NAMALWA (cell line): ENCODE data around the gene SLC25A34.

Experiments used
- DNase-seq: peaks from one replicate; pipeline ENCODE4 v3.0.0-alpha.2; 2015; ENCODE audit warnings: low spot score

Gene SLC25A34

DNA sequence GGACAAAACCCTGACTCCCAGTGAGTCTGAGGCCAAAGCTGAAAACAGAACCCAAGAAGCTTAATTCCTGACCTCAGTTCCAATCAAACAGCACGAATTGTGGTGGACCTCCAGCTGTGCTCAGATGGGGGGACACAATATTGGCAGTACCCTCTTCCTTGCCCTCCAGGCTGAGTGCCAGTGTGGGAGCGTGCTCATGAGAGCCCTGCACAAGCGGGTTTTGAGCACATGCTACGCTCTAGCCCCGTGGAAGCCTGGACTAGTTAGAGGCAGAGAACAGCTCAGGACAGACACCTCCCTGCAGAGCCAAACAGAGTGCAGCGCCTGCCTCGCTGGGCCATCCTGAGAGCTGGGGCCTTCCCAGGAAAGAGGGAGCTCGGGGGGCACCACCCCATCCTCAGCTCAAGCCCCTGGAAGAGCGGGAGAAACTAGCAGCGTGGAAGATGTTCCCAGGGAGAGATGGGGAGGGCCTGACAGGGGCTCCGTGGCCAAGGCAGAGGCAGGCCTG lies 2.8 kb upstream of the SLC25A34 start:
- no peak for DNase-seq

- DNase-seq, result no peak
Measured at GRCh38 chr1:15733726-15734226, 2.3 kb upstream of the SLC25A34 start.

- DNase-seq, result no peak
Measured at GRCh38 chr1:15734296-15734695, 1.8 kb upstream of the SLC25A34 start.

- no peak for DNase-seq
Measured at GRCh38 chr1:15734901-15735300, 1.2 kb upstream of the SLC25A34 start.

GRCh38 chr1:15735304-15736037 lies 587 bp upstream of the SLC25A34 start:
- DNase-seq, result no peak

DNA sequence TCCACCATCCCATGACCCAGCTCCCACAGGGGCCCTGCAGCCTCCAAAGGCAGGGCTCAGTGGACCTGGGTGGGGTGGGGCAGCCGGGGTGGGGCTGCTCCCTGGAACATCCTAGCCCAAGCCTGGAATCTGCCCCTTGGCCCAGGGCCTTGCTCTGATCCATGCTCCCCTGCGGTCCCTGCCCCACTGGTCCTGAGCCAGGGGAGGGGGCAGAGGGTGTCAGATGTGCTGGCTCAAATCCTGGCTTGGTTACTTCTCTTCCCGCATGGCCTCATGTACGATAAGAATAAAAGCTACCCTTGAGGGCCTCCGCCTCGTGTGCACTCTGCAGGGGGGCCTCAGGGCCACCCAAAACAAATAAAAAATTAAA lies 819 bp downstream of the SLC25A34 start:
- no peak for DNase-seq

DNA sequence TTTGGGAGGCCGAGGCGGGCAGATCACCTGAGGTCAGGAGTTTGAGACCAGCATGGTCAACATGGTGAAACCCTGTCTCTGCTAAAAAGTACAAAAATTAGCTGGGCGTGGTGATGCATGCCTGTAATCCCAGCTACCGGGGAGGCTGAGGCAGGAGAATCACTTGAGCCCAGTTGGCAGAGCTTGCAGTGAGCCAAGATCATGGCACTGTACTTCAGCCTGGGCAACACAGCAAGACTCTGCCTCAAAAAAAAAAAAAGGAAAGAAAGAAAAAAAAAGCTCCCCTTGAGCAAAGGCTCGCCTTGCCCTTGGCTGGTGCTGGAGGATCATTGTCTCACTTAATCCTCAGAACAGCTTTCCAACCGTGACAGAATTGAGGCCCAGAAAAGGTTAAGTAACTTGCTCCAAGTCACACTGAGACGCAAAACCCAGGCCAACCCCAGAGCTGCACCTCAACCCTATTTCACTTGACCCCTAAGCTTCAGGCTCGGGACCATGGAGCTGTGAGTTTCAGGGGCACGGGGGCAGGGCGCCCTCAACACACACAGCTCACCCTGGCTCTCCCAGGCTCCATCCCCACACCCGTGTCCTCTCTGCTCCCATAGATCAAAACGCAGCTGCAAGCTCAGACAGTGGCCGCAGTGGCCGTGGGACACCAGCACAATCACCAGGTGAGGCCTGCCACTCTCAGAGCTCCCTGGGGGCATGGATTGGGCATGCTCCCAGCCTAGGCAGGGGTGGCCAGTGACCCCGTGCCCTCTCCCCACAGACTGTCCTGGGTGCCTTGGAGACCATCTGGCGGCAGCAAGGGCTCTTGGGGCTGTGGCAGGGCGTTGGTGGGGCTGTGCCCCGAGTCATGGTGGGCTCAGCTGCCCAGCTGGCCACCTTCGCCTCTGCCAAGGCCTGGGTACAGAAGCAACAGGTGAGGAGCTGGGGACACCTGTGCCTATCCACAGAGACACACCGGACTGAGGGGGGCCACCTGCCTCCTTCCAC lies 1.6 kb downstream of the SLC25A34 start:
- no peak for DNase-seq

- DNase-seq, result no peak
Measured at GRCh38 chr1:15738416-15739113, 2.5 kb downstream of the SLC25A34 start.

GRCh38 chr1:15739259-15739658 lies 3.2 kb downstream of the SLC25A34 start:
- DNase-seq, result no peak

- DNase-seq, result peak; percentile 36
Measured at GRCh38 chr1:15739745-15740144, 3.7 kb downstream of the SLC25A34 start.

DNA sequence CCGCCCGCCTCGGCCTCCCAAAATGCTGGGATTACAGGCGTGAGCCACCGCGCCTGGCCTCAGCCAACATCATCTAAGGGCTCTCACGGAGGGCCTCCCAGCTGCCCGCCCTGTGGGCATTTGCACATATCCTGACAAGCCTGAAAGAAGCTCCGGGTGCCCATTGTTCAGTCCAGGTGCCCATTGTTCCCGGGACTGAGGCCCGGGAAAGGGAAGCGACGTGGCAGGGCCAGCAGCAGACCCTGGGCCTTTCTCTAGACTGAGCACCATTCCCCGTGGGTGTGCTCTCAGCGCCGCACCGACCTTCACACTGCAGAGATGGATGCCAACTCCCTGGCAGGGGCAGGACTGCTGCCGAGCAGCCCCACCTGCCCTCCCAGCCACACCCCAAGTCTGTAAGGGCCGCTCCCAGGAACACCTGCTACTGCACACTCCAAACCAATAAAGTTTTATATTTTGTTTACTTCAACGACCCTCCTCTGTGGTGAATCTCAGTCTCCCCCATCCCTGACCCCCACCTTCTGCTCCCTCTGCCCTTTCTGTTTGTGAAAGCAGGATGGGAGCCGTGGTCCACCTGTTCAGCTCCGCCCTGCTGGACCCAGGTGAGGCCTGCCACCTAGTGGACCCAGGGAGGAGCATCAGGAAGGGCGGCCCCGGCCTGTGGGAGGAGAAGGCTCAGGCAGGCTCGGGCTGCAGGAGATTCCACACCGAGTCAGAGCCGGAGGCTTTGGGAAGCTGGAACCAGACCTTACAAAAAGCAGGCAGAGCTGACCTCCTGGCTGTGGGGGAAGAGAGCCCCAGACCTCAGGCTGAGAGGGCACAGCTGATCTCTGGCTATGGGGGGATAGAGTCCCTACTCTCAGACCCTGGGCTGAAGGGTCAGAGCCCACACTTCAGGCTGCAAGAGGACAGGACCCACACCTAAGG lies 5.1 kb downstream of the SLC25A34 start:
- peak; percentile 74 for DNase-seq

- DNase-seq, result no peak
Measured at GRCh38 chr1:15742339-15742801, 6.3 kb downstream of the SLC25A34 start, which contains the start of gene TMEM82. Gene TMEM82 (plus strand): TSS chr1:15742499. CDS start chr1:15742560, 61 bp downstream.

DNA sequence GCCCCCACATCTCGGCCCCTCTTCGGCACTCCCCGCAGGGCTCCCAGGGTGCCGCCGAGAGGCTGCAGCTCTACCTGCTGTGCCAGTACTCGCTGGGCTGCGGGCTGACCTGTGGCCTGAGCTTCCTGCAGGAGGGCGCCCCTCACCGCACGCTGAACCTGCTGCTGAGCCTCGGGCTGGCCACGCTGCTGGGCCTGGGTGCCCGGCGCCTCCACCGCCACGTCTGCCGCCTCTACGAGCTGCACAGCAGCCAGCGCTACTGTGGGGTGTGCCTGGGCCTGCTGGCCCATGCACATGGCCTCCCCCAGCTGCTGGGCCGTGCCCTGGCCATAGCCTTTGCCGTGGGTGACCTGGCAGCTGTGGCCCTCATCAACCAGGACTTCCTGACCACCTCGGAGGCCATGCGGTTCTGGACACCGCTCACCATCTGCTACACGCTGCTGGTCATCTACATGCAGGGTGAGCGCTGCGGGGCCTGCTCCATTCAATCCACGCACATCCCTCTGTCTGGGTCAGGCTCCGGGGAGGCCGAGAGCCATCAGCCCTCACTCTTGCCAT lies 8.1 kb downstream of the SLC25A34 start:
- DNase-seq, result no peak

- no peak for DNase-seq
Measured at GRCh38 chr1:15747378-15747777, 11.3 kb downstream of the SLC25A34 start.

- DNase-seq, result no peak
Measured at GRCh38 chr1:15748264-15748663, 12.2 kb downstream of the SLC25A34 start.

GRCh38 chr1:15748690-15749398 lies 12.8 kb downstream of the SLC25A34 start:
- no peak for DNase-seq

DNA sequence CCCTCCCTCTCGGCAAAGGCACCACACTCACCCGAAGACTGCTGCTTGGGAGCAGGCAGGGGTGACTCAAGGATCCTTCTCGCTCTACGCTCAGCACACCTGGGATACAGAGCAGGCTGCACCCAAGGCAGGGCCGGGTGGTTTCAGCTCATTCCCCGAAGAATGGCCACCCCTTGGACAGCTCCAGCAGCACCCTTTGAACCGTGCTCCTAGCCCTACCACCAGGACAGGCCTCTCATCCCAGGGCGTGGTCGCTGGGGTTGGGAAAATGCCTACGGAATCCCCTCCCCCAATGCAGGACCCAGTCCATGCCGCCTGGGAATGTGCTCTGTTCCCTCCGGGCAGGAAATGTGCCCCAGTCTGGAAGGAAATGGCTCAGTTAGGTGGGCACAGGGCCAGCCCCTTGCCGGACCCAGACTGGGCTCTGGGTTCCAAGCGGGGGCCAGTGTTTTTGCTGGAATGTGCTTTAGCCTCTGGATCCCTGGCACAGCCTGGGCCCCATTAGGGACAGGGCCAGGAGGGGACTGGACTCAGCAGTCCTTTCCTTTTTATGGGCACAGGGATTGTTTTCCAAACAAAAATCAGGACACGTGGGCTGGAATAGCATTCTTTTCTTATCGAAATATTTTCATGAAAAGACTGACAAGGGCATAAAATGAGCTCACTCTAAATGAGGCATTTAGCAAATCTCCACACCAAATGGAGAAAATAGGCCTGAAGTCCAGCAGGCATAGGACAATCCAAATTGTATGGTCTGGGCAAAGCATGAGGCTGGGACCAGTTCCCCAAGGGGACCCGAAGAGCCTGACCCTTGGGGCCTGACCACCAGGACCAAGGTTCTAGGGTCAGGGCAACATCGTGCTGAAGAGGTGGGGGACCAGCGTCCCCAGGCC lies 13.6 kb downstream of the SLC25A34 start:
- DNase-seq, result no peak

DNA sequence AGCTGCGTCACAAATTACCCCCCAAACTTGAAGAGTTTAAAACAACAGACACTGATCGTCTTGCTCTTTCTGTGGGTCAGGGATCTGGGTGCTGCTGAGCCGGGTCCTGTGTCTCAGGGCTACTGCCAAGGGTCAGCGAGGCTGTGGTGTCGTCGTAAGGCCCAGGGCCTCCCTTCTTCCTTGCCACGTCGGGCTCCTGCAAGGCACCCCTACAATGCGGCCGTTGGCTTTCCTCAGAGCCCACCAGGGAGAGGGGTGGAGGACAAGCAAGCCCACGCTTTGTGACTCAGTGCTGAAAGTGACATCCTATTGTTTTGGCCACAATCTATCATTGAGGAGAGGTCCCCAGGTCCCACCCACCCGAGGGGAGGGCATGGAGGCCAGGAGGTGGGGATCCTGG lies 14.9 kb downstream of the SLC25A34 start:
- no peak for DNase-seq

GRCh38 chr1:15751717-15752116 lies 15.7 kb downstream of the SLC25A34 start:
- no peak for DNase-seq
